ENCODE results near the gene IER3. TPM values are rescaled to one million over a fixed set of nuclear protein-coding genes. Genes with fewer than 3 reads are reported as not detected.

The IER3 gene, protein sequence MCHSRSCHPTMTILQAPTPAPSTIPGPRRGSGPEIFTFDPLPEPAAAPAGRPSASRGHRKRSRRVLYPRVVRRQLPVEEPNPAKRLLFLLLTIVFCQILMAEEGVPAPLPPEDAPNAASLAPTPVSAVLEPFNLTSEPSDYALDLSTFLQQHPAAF
- total RNA-seq, result 10 to 100 TPM; 76.6 to 82.9 TPM

DNA sequence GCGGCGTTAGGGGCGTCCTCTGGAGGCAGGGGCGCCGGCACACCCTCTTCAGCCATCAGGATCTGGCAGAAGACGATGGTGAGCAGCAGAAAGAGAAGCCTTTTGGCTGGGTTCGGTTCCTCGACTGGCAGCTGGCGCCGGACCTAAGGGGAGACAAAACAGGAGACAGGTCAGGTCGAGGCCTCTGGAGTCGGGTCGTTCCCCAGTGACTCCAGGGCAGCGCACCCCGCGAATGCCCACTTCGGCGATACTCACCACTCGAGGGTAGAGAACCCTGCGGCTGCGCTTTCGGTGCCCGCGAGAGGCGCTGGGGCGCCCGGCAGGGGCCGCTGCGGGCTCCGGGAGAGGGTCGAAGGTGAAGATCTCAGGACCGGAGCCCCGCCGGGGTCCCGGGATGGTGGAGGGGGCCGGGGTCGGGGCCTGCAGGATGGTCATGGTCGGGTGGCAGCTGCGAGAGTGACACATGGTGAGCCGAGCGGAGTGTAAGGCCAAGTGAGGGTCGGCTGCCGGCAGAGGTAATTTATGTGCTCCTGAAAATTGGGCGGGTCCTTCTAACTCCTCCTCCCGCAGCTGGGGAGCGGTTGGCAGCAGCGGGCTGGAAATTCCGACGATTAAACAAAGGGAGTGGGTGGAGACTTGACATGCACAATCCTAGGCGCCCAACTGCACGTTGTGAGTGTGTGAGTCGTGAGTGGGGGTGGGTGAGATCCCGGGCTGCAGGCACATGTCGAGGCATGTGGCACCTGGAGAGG lies at the start of gene IER3:
Gene IER3, minus strand, starts transcription at position 494 of the 752 bp plus-strand sequence. Its CDS starts 29 bp downstream, at position 465.
- no peaks in the 10 kb centered on the region for H3K9me3 Mint-ChIP-seq (ENCODE audit: insufficient read depth)
- H3K4me3 Mint-ChIP-seq, result peak within 1 kb of the TSS; percentile 99
- peak within 1 kb of the TSS; percentile 96 for H3K27ac Mint-ChIP-seq
- ATAC-seq (peak; percentile 44), DNase-seq (peak; percentile 85)
- peaks cover 63% of the 10 kb centered on the region for H3K4me1 Mint-ChIP-seq (ENCODE audit: low read depth)
- no peaks in the 10 kb centered on the region for H3K27me3 Mint-ChIP-seq (ENCODE audit: low read depth)
- peaks cover 45% of the 10 kb centered on the region for H3K36me3 Mint-ChIP-seq (ENCODE audit: low read depth)
- CTCF ChIA-PET, result interaction anchor here (0.8 to 2.9 kb wide), 16 partner anchors 11 to 85 kb away, joined by 3 to 13 read pairs (median 6); no protein-coding TSS in a partner anchor
- POLR2A ChIA-PET, result interaction anchor here (0.6 to 3.5 kb wide), 17 partner anchors 8 to 132 kb away, joined by 3 to 40 read pairs (median 4); partner anchors contain the start of gene MRPS18B

DNA sequence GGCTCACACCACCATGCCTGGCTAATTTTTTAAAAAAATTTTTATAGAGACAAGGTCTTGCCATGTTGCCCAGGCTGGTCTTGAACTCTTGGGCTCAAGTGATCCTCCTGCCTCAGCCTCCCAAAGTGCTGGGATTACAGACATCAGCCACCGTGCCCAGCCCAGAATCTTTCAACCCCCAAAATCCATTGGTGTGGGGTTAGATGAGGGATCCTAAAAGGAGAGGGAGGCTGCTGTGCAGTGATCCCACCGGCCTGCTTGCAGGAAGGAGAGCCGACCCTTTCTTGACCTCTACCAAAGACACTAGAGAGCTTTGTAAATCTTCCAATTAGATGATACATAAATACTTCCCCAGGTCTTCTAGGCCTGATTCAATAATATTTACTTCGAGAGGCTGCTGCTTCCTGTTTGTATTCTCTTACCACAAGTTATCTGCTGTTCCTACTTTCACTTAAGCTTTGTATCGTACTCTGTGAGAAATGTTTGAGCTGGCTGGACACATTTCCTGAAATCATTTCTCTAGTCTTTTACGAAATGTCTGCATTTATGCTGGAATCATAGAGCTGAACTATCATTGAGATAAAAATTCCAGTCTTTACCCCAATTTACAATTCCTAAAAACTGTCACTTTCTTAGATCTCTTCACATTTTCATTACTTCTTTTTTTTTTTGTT lies 49.3 kb upstream of the IER3 start:
- ChIA-PET POLR2A (interaction anchor here (0.6 to 1.2 kb wide), 8 partner anchors 10 to 498 kb away, joined by 3 to 10 read pairs (median 4); partner anchors contain the start of genes FLOT1 and IER3), CTCF (interaction anchor here (0.7 to 3.4 kb wide), 12 partner anchors 9 to 286 kb away, joined by 3 to 16 read pairs (median 4); no protein-coding TSS in a partner anchor)
- DNase-seq (peak; percentile 42), ATAC-seq (peak; percentile 80)
- H3K9me3 Mint-ChIP-seq (ENCODE audit: insufficient read depth), result no peaks in the 10 kb centered on the region
- H3K4me3 Mint-ChIP-seq, result peak overlapping the region; percentile 67
- peak overlapping the region; percentile 93 for H3K27ac Mint-ChIP-seq
- H3K27me3 Mint-ChIP-seq (ENCODE audit: low read depth), result no peaks in the 10 kb centered on the region
- H3K4me1 Mint-ChIP-seq (ENCODE audit: low read depth), result peaks cover 66% of the 10 kb centered on the region
- peaks cover 3% of the 10 kb centered on the region for H3K36me3 Mint-ChIP-seq (ENCODE audit: low read depth)

DNA sequence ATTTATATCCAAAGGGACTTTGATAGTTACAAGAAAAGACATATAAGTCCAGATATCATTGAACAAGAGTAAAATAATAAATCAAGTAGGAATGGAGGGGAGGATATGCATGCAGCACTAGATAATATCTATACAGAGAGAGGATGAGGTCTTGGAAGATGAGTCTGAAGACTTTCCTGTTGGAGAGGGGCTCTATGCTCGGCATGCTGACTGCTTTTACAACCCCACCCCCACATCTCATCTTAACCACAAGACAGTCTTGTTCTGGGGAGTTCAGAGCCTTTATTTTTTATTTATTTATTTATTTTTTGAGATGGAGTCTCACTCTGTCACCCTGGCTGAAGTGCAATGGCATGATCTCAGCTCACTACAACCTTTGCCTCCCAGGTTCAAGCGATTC lies 48.4 kb upstream of the IER3 start:
- H3K4me3 Mint-ChIP-seq, result peak overlapping the region; percentile 36
- no peak for DNase-seq
- no peak for ATAC-seq

DNA sequence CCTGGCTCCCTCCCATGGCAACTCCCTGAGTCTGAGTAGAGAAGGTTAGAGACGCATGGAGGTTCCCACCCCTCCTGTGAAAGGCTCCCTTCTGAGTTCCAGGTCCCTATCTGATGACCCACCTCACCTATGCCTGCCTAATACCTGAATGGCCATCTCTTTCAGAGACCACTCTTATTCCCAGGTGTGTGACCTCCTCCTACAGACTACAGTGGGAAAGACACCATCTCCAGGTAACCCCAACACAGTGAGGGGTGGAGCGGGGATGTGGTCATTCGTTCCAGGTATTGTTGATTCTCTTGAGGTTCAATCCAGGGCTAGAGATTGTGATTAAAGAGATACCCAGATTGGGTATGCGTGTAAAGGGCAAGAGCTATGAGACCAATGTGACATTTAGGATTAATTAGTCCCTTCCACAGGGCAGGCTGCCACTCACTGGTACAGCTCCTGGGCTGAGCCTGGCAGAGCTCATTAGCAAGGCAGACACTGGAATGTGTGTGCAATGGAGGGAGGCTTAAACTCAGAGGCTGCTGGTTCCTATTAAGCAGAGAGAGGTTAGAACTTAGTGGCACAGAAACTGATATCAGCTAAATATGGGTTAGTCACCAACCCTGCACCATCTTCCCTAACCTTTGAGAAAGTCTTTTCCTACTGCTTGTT lies 46.5 kb upstream of the IER3 start:
- Mint-ChIP-seq H3K4me3 (no peak overlapping the region), H3K4me1 (ENCODE audit: low read depth) (peaks cover 88% of the 10 kb centered on the region), H3K27ac (peak overlapping the region; percentile 79), H3K9me3 (ENCODE audit: insufficient read depth) (no peaks in the 10 kb centered on the region), H3K27me3 (ENCODE audit: low read depth) (no peaks in the 10 kb centered on the region), H3K36me3 (ENCODE audit: low read depth) (peaks cover 8% of the 10 kb centered on the region)
- no peak for ATAC-seq
- CTCF ChIA-PET, result interaction anchor here (0.8 to 1.9 kb wide), 9 partner anchors 13 to 289 kb away, joined by 3 to 6 read pairs (median 3); partner anchors contain the start of gene IER3
- DNase-seq, result no peak
- POLR2A ChIA-PET, result interaction anchor here (1.4 to 6.1 kb wide), 3 partner anchors 14 to 23 kb away, joined by 3 to 46 read pairs (median 4); no protein-coding TSS in a partner anchor

More for the DNA sequence above, 48.4 kb upstream of the IER3 start:
- no peaks in the 10 kb centered on the region for H3K9me3 Mint-ChIP-seq (ENCODE audit: insufficient read depth)
- POLR2A ChIA-PET, result no interaction called here
- peaks cover 74% of the 10 kb centered on the region for H3K4me1 Mint-ChIP-seq (ENCODE audit: low read depth)
- CTCF ChIA-PET, result interaction anchor here (1.5 to 3.4 kb wide), 2 partner anchors 24 to 36 kb away, joined by 8 to 16 read pairs; no protein-coding TSS in a partner anchor
- H3K27ac Mint-ChIP-seq, result peak overlapping the region; percentile 78
- no peaks in the 10 kb centered on the region for H3K27me3 Mint-ChIP-seq (ENCODE audit: low read depth)
- H3K36me3 Mint-ChIP-seq (ENCODE audit: low read depth), result peaks cover 5% of the 10 kb centered on the region

DNA sequence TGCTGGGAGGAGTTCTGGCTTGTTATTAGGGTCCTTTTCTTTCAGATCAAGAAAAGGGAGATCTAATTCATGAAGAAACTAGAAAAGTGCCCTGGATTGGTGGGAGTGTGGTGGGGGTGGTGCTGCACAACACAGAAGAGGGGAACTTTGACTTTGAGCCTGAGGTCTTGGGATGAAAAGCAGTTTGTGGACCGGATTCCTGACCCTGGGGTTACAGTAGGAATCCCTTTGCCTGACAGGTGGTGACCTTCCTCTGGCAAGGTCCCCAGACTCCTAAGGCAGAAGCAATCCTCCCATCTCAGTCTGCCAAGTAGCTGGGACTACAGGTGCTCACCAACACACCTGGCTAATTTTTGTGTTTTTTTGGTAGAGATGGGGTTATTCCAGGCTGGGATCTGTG lies 45.3 kb upstream of the IER3 start:
- Mint-ChIP-seq H3K4me1 (ENCODE audit: low read depth) (peaks cover 88% of the 10 kb centered on the region), H3K36me3 (ENCODE audit: low read depth) (peaks cover 11% of the 10 kb centered on the region), H3K9me3 (ENCODE audit: insufficient read depth) (no peaks in the 10 kb centered on the region), H3K4me3 (peak overlapping the region; percentile 53), H3K27me3 (ENCODE audit: low read depth) (no peaks in the 10 kb centered on the region), H3K27ac (peak overlapping the region; percentile 90)
- DNase-seq (no peak), ATAC-seq (no peak)
- POLR2A ChIA-PET, result interaction anchor here (1.0 to 6.1 kb wide), 3 partner anchors 22 to 63 kb away, joined by 6 to 46 read pairs (median 13); partner anchors contain the start of gene IER3
- CTCF ChIA-PET, result interaction anchor here (0.7 to 3.0 kb wide), 9 partner anchors 26 to 298 kb away, joined by 3 to 14 read pairs (median 6); partner anchors contain the start of gene IER3

DNA sequence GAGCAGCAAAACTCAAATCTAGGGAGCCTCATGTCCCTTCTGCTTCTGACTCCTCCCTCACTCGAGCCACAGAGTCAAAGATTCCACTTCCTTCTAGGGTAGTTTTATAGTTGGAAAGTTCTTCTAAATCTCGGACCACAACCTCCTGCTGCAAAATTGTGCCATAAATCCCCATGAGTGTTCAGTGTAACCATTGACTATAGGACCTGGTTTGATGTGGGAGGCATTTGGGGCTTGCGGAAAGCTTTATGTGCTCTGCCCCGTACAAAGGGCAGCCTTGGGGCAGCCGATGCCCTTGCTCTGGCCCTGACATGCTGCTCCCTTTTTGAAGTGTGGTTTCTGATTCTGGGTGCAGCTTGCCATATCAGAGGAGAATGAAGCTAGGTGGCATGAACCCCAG lies 43.6 kb upstream of the IER3 start:
- ChIA-PET POLR2A (interaction anchor here (0.6 to 6.1 kb wide), 11 partner anchors 12 to 683 kb away, joined by 3 to 46 read pairs (median 3); partner anchors contain the start of gene IER3), CTCF (interaction anchor here (0.6 to 3.0 kb wide), 17 partner anchors 9 to 300 kb away, joined by 3 to 14 read pairs (median 7); partner anchors contain the start of gene IER3)
- ATAC-seq (peak; percentile 83), DNase-seq (peak; percentile 77)
- H3K4me1 Mint-ChIP-seq (ENCODE audit: low read depth), result peaks cover 76% of the 10 kb centered on the region
- H3K27ac Mint-ChIP-seq, result peak overlapping the region; percentile 90
- H3K36me3 Mint-ChIP-seq (ENCODE audit: low read depth), result peaks cover 11% of the 10 kb centered on the region
- H3K4me3 Mint-ChIP-seq, result peak overlapping the region; percentile 53
- no peaks in the 10 kb centered on the region for H3K9me3 Mint-ChIP-seq (ENCODE audit: insufficient read depth)
- no peaks in the 10 kb centered on the region for H3K27me3 Mint-ChIP-seq (ENCODE audit: low read depth)

DNA sequence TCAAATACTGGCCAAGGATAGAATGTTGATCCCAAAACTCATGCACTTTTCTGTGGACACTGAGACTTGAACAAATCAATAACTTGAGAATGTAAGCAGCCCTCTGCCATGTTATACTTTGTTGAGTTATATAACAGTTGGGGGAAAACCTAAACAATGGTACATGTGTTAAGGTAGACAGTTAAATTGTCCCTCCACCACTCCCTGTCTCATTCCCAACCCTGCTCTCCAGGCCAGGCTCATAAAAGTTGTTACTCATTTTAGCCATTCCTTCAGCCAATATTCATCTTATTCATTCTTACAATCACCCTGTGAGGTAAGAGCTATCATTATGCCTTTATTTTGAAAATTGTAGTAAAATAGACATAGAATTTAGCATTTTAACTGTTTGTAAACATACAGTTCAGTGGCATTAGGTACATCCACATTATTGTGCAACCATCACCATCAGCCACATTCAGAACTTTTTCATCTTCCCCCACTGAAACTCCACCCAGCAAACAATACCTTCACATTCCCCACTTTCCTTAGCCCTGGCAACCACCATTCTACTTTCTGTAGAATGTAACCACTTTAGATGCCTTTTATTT lies 38.2 kb upstream of the IER3 start:
- ATAC-seq (no peak), DNase-seq (no peak)
- peak overlapping the region; percentile 5 for H3K27ac Mint-ChIP-seq
- no peaks in the 10 kb centered on the region for H3K27me3 Mint-ChIP-seq (ENCODE audit: low read depth)
- H3K36me3 Mint-ChIP-seq (ENCODE audit: low read depth), result peaks cover 5% of the 10 kb centered on the region
- H3K9me3 Mint-ChIP-seq (ENCODE audit: insufficient read depth), result no peaks in the 10 kb centered on the region
- POLR2A ChIA-PET, result interaction anchor here (1.1 to 2.2 kb wide), 5 partner anchors 9 to 39 kb away, joined by 3 to 9 read pairs (median 4); partner anchors contain the start of gene IER3
- H3K4me3 Mint-ChIP-seq, result no peak overlapping the region
- CTCF ChIA-PET, result interaction anchor here (0.9 to 2.3 kb wide), 6 partner anchors 10 to 305 kb away, joined by 3 to 12 read pairs (median 4); no protein-coding TSS in a partner anchor
- peaks cover 76% of the 10 kb centered on the region for H3K4me1 Mint-ChIP-seq (ENCODE audit: low read depth)

DNA sequence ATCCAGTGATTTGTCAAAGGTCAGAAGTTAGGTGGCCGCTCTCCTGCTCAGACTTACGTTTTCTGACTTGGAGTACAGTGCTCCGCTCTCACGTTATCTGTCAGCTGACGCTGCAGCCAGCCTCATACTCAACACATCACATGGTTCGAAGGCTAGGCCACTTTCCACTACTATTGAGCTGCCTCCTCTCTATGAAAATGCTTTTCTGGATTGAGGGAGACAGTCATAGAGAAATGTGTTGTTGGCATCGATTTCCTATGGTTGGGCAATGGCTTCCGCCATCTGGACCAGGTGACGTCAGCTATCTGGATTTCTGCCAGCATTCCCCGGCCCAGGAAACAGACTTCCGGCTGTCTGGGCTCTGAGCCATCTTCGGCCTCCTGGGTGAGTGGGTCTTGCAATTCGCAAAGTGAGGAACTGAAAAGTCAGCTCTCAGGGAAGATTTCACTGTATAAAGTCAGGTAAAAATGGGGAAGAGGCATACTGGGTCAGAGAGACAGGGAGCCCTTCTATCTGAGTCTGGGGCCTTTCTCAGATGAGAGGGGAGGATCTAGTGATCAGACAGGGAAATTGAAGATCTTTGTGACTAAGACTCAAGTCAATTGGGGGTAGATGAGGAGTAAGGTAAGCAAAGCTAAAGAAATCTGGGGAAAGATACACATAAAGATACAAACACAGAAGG lies 37.5 kb upstream of the IER3 start:
- no peaks in the 10 kb centered on the region for H3K27me3 Mint-ChIP-seq (ENCODE audit: low read depth)
- POLR2A ChIA-PET, result interaction anchor here (1.1 to 2.2 kb wide), 6 partner anchors 9 to 38 kb away, joined by 3 to 9 read pairs (median 4); partner anchors contain the start of gene IER3
- no peak for DNase-seq
- no peaks in the 10 kb centered on the region for H3K9me3 Mint-ChIP-seq (ENCODE audit: insufficient read depth)
- CTCF ChIA-PET, result interaction anchor here (0.7 to 2.3 kb wide), 7 partner anchors 9 to 306 kb away, joined by 3 to 12 read pairs (median 4); partner anchors contain the start of gene IER3
- H3K4me1 Mint-ChIP-seq (ENCODE audit: low read depth), result peaks cover 76% of the 10 kb centered on the region
- no peak for ATAC-seq
- H3K36me3 Mint-ChIP-seq (ENCODE audit: low read depth), result peaks cover 5% of the 10 kb centered on the region
- peak overlapping the region; percentile 48 for H3K27ac Mint-ChIP-seq
- no peak overlapping the region for H3K4me3 Mint-ChIP-seq

DNA sequence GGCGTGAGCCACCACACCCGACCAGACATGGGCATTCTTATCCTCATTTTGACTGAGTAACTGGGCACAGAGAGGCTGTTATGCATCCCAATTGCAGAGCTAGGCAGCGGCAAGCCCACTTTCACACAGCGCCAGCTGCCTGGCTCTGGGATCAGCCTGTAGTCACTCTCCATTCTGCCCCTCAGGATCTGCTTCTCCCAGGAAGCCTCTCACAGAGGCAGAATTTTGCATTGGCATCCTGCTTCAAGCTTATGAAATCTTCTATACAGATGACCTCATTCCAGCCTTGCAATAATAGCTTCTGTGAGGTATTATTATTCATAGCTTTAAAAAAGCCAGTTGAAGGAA lies 37.0 kb upstream of the IER3 start:
- Mint-ChIP-seq H3K27ac (no peak overlapping the region), H3K27me3 (ENCODE audit: low read depth) (no peaks in the 10 kb centered on the region), H3K4me1 (ENCODE audit: low read depth) (peaks cover 76% of the 10 kb centered on the region), H3K9me3 (ENCODE audit: insufficient read depth) (no peaks in the 10 kb centered on the region), H3K36me3 (ENCODE audit: low read depth) (peaks cover 2% of the 10 kb centered on the region), H3K4me3 (no peak overlapping the region)
- POLR2A ChIA-PET, result interaction anchor here (1.1 to 2.2 kb wide), 5 partner anchors 12 to 37 kb away, joined by 3 to 9 read pairs (median 5); partner anchors contain the start of gene IER3
- DNase-seq (no peak), ATAC-seq (no peak)
- CTCF ChIA-PET, result interaction anchor here (0.7 to 2.3 kb wide), 6 partner anchors 9 to 306 kb away, joined by 3 to 12 read pairs (median 5); partner anchors contain the start of gene IER3

DNA sequence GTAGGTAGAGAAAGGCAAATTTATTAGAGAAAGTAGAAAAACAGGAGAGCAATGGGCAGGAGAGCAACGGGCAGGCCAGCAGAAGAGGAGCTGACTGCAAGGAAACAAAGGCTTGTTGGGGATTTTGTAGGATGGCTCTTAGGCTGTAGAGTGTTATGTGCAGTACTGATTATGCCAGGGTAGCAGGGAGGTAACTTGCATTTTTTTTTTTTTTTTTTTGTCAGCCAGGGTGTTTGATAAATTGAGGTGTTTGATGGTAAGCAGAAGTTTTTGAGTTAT lies 36.2 kb upstream of the IER3 start:
- CTCF ChIA-PET, result interaction anchor here (1.0 to 2.3 kb wide), 2 partner anchors 8 to 11 kb away, joined by 3 to 11 read pairs; no protein-coding TSS in a partner anchor
- H3K27ac Mint-ChIP-seq, result no peak overlapping the region
- H3K27me3 Mint-ChIP-seq (ENCODE audit: low read depth), result no peaks in the 10 kb centered on the region
- H3K9me3 Mint-ChIP-seq (ENCODE audit: insufficient read depth), result no peaks in the 10 kb centered on the region
- DNase-seq (no peak), ATAC-seq (no peak)
- no peak overlapping the region for H3K4me3 Mint-ChIP-seq
- POLR2A ChIA-PET, result interaction anchor here (1.8 to 2.2 kb wide), 2 partner anchors 13 to 14 kb away, joined by 5 to 9 read pairs; no protein-coding TSS in a partner anchor
- H3K4me1 Mint-ChIP-seq (ENCODE audit: low read depth), result peaks cover 70% of the 10 kb centered on the region
- H3K36me3 Mint-ChIP-seq (ENCODE audit: low read depth), result peaks cover 2% of the 10 kb centered on the region
